RWPE2 (cell line): Measurements from ENCODE around the gene FAM98B.

ENCODE experiments used
- ATAC-seq: fragments of 200-7000 bp; cut with Tn5 transposase; 3 replicates; pipeline ENCODE4 v1.9.1; 2021; ENCODE audit warnings: low read depth
- DNase-seq: peaks from one replicate; pipeline ENCODE4 v3.0.0-alpha.2; 2020; ENCODE audit warnings: low spot score
- H3K27ac ChIP-seq: fragments of 450-650 bp; 2 replicates; pipeline ENCODE4 v1.5.1; 2017; ENCODE audit warnings: mild to moderate bottlenecking; ENCODE audit not compliant: poor library complexity, severe bottlenecking
- H3K27me3 ChIP-seq: fragments of 250-450 bp; sonication (Bioruptor Pico); 2 replicates; pipeline ENCODE4 v1.5.1; 2021; ENCODE audit warnings: mild to moderate bottlenecking, moderate library complexity; ENCODE audit not compliant: insufficient read depth, poor library complexity, severe bottlenecking
- H3K36me3 ChIP-seq: fragments of 250-450 bp; sonication (Bioruptor Pico); 2 replicates; pipeline ENCODE4 v1.5.1; 2020; ENCODE audit warnings: low read depth, mild to moderate bottlenecking, moderate library complexity
- H3K4me1 ChIP-seq: fragments of 250-450 bp; sonication (Bioruptor Pico); 2 replicates; pipeline ENCODE4 v1.5.1; 2021; ENCODE audit warnings: mild to moderate bottlenecking, moderate library complexity; ENCODE audit not compliant: insufficient read depth, poor library complexity, severe bottlenecking
- H3K4me3 ChIP-seq: fragments of 250-450 bp; sonication (Bioruptor Pico); 2 replicates; pipeline ENCODE4 v1.5.1; 2021; ENCODE audit warnings: mild to moderate bottlenecking, moderate library complexity; ENCODE audit not compliant: severe bottlenecking
- H3K9me3 ChIP-seq: fragments of 250-450 bp; sonication (Bioruptor Pico); 2 replicates; pipeline ENCODE4 v1.5.1; 2021; ENCODE audit warnings: mild to moderate bottlenecking, moderate library complexity; ENCODE audit not compliant: severe bottlenecking
- CTCF ChIP-seq: fragments of 450-650 bp; IDR thresholded peaks from one replicate; pipeline ENCODE4 v1.5.1; 2017; ENCODE audit warnings: mild to moderate bottlenecking, moderate library complexity; ENCODE audit not compliant: poor library complexity, severe bottlenecking

The FAM98B gene

GRCh38 chr15:38453971-38454695 lies at the start of gene FAM98B:
TSS of gene FAM98B (plus strand) at chr15:38454127. CDS start at chr15:38454162, 35 bp downstream.
- Histone ChIP-seq H3K27me3 (no peaks in the 10 kb centered on the region), H3K4me3 (peak within 1 kb of the TSS; percentile 89), H3K9me3 (peaks cover 2% of the 10 kb centered on the region), H3K27ac (peak within 1 kb of the TSS; percentile 65), H3K4me1 (peaks cover 11% of the 10 kb centered on the region), H3K36me3 (peaks cover 4% of the 10 kb centered on the region; the same call in 1 of the 2 replicates)
- DNase-seq (peak; percentile 89), ATAC-seq (peak; percentile 93)
- TF ChIP-seq CTCF = peak; percentile 25

GRCh38 chr15:38406436-38406835 lies 47.5 kb upstream of the FAM98B start:
- no peak for DNase-seq

GRCh38 chr15:38408576-38408975 lies 45.4 kb upstream of the FAM98B start:
- Histone ChIP-seq H3K27ac (no peak overlapping the region), H3K4me3 (no peak overlapping the region), H3K4me1 (no peaks in the 10 kb centered on the region), H3K27me3 (no peaks in the 10 kb centered on the region), H3K36me3 (no peaks in the 10 kb centered on the region), H3K9me3 (no peaks in the 10 kb centered on the region)
- no peak for DNase-seq
- no peak for TF ChIP-seq CTCF
- no peak for ATAC-seq

More at GRCh38 chr15:38406436-38406835, 47.5 kb upstream of the FAM98B start:
- ATAC-seq = no peak; the same call in 2 of the 3 replicates
- Histone ChIP-seq H3K27me3 (no peaks in the 10 kb centered on the region), H3K4me1 (no peaks in the 10 kb centered on the region), H3K4me3 (no peak overlapping the region), H3K27ac (no peak overlapping the region), H3K9me3 (no peaks in the 10 kb centered on the region), H3K36me3 (no peaks in the 10 kb centered on the region)
- no peak for TF ChIP-seq CTCF

- ATAC-seq (no peak), DNase-seq (no peak)
- no peak for TF ChIP-seq CTCF
- no peaks in the 10 kb centered on the region for H3K9me3 ChIP-seq
- H3K4me3 ChIP-seq = no peak overlapping the region
- no peaks in the 10 kb centered on the region for H3K4me1 ChIP-seq
- no peaks in the 10 kb centered on the region for H3K36me3 ChIP-seq
- H3K27me3 ChIP-seq = no peaks in the 10 kb centered on the region
- no peak overlapping the region for H3K27ac ChIP-seq
These were observed 42.0 kb upstream of the FAM98B start for GRCh38 chr15:38411902-38412301.

- TF ChIP-seq CTCF = no peak
These were observed 41.5 kb upstream of the FAM98B start for GRCh38 chr15:38412466-38412865.

More at GRCh38 chr15:38412466-38412865, 41.5 kb upstream of the FAM98B start:
- Histone ChIP-seq H3K4me1 (no peaks in the 10 kb centered on the region), H3K27me3 (no peaks in the 10 kb centered on the region), H3K9me3 (no peaks in the 10 kb centered on the region), H3K27ac (no peak overlapping the region), H3K36me3 (no peaks in the 10 kb centered on the region), H3K4me3 (no peak overlapping the region)
- DNase-seq (no peak), ATAC-seq (no peak)
